Parathyroid adenoma (tissue), 2 donors: ENCODE measurements around the gene UPK1B.

Experiments
- H2AFZ ChIP-seq: fragments of 300-600 bp; sonication (generic); one replicate; pipeline ENCODE4 v1.7.0; 2017; ENCODE audit warnings: antibody characterized with exemption, mild to moderate bottlenecking
- H3K27ac ChIP-seq: fragments of 300-600 bp; sonication (generic); one replicate; pipeline ENCODE4 v1.7.0; 2017
- H3K27me3 ChIP-seq: fragments of 300-600 bp; sonication (generic); one replicate; pipeline ENCODE4 v1.7.0; 2017; ENCODE audit warnings: low read length; ENCODE audit not compliant: control insufficient read depth, insufficient read depth
- H3K36me3 ChIP-seq: fragments of 300-600 bp; sonication (generic); one replicate; pipeline ENCODE4 v1.7.0; 2017; ENCODE audit warnings: low read length; ENCODE audit not compliant: control insufficient read depth, insufficient read depth
- H3K4me1 ChIP-seq: fragments of 300-600 bp; sonication (generic); one replicate; pipeline ENCODE4 v1.7.0; 2017; ENCODE audit warnings: control low read depth
- H3K4me2 ChIP-seq: fragments of 300-600 bp; sonication (generic); one replicate; pipeline ENCODE4 v1.7.0; 2017; ENCODE audit warnings: low read length
- H3K4me3 ChIP-seq: fragments of 300-600 bp; sonication (generic); one replicate; pipeline ENCODE4 v1.7.0; 2017; ENCODE audit warnings: low read depth, low read length
- H3K79me2 ChIP-seq: fragments of 300-600 bp; sonication (generic); one replicate; pipeline ENCODE4 v1.7.0; 2017; ENCODE audit warnings: control low read depth
- H3K9ac ChIP-seq: fragments of 300-600 bp; sonication (generic); one replicate; pipeline ENCODE4 v1.7.0; 2017; ENCODE audit warnings: mild to moderate bottlenecking
- H3K9me3 ChIP-seq: fragments of 300-600 bp; sonication (generic); one replicate; pipeline ENCODE4 v1.7.0; 2017; ENCODE audit warnings: low read length; ENCODE audit not compliant: control insufficient read depth
- TF ChIP-seq, protein P1 (sequence below): fragments of 300-600 bp; sonication (generic); IDR thresholded peaks from one replicate; pipeline ENCODE4 v1.7.0; 2017; ENCODE audit warnings: antibody characterized with exemption, mild to moderate bottlenecking
- donor health status: primary hyperparathyroidism.

UPK1B gene

GRCh38 chr3:119184796-119185570 lies 11.6 kb downstream of the UPK1B start:
- H3K36me3 ChIP-seq, result no peaks in the 10 kb centered on the region
- H3K4me2 ChIP-seq, result no peak overlapping the region
- no peaks in the 10 kb centered on the region for H3K9me3 ChIP-seq
- H3K4me1 ChIP-seq, result no peaks in the 10 kb centered on the region
- H2AFZ ChIP-seq, result no peak overlapping the region
- H3K79me2 ChIP-seq, result no peaks in the 10 kb centered on the region
- no peak overlapping the region for H3K4me3 ChIP-seq
- H3K27ac ChIP-seq, result no peak overlapping the region
- TF ChIP-seq, protein P1, sequence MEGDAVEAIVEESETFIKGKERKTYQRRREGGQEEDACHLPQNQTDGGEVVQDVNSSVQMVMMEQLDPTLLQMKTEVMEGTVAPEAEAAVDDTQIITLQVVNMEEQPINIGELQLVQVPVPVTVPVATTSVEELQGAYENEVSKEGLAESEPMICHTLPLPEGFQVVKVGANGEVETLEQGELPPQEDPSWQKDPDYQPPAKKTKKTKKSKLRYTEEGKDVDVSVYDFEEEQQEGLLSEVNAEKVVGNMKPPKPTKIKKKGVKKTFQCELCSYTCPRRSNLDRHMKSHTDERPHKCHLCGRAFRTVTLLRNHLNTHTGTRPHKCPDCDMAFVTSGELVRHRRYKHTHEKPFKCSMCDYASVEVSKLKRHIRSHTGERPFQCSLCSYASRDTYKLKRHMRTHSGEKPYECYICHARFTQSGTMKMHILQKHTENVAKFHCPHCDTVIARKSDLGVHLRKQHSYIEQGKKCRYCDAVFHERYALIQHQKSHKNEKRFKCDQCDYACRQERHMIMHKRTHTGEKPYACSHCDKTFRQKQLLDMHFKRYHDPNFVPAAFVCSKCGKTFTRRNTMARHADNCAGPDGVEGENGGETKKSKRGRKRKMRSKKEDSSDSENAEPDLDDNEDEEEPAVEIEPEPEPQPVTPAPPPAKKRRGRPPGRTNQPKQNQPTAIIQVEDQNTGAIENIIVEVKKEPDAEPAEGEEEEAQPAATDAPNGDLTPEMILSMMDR, result no peak
- H3K27me3 ChIP-seq, result no peaks in the 10 kb centered on the region
- no peak overlapping the region for H3K9ac ChIP-seq

- H3K9ac ChIP-seq, result no peak overlapping the region
- H2AFZ ChIP-seq, result no peak overlapping the region
- H3K27me3 ChIP-seq, result no peaks in the 10 kb centered on the region
- H3K27ac ChIP-seq, result no peak overlapping the region
- no peak overlapping the region for H3K4me3 ChIP-seq
- no peaks in the 10 kb centered on the region for H3K36me3 ChIP-seq
- no peak overlapping the region for H3K4me2 ChIP-seq
- TF ChIP-seq, protein P1, result no peak
- H3K79me2 ChIP-seq, result no peaks in the 10 kb centered on the region
- no peaks in the 10 kb centered on the region for H3K9me3 ChIP-seq
- no peaks in the 10 kb centered on the region for H3K4me1 ChIP-seq
These were observed 13.9 kb downstream of the UPK1B start for GRCh38 chr3:119187266-119187665.

GRCh38 chr3:119191800-119192199 lies 18.4 kb downstream of the UPK1B start:
- H3K4me1 ChIP-seq, result no peaks in the 10 kb centered on the region
- no peaks in the 10 kb centered on the region for H3K36me3 ChIP-seq
- H3K4me3 ChIP-seq, result no peak overlapping the region
- no peaks in the 10 kb centered on the region for H3K9me3 ChIP-seq
- no peaks in the 10 kb centered on the region for H3K79me2 ChIP-seq
- H3K4me2 ChIP-seq, result no peak overlapping the region
- H3K27me3 ChIP-seq, result no peaks in the 10 kb centered on the region
- TF ChIP-seq, protein P1, result no peak
- no peak overlapping the region for H3K9ac ChIP-seq
- no peak overlapping the region for H2AFZ ChIP-seq
- H3K27ac ChIP-seq, result no peak overlapping the region

DNA sequence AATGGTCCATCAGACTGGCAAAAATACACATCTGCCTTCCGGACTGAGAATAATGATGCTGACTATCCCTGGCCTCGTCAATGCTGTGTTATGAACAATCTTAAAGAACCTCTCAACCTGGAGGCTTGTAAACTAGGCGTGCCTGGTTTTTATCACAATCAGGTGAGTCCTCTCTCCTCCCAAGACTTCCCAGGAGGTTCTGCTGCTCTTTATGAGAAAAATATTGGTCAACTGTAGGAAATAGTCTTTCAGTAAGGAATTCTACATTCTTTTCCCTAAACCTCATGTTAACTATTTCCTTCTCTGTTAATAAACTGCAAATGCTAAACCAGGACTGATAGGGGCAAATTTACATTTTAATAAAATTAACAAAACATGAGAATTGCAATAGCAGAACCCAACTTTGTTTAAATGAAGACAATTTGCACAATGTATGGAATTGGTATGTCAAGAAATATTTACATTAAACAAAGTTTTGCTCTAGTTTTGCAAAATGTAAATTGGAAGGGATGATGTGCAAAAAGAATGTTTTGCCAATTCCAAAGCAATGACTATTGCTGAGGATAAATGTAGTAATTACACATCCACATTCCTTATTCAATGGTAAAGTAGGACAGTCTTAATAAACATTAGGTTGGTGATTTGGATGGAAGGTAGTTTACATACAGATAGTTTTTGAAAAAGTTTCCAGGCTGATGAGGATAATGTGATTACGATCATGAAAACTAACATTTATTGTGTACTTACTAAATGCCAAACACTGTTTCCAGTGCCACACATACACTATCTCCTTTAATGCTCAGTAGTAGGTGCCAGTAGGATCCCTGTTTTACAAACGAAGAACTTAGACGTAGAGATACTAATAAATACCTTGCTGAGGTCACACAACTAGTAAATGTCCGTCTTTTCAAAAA lies 21.1 kb downstream of the UPK1B start:
- Histone ChIP-seq H3K4me2 (no peak overlapping the region), H3K4me1 (no peaks in the 10 kb centered on the region), H3K9me3 (no peaks in the 10 kb centered on the region), H3K4me3 (no peak overlapping the region), H3K9ac (no peak overlapping the region), H3K27ac (no peak overlapping the region), H3K36me3 (no peaks in the 10 kb centered on the region), H3K27me3 (no peaks in the 10 kb centered on the region), H2AFZ (no peak overlapping the region), H3K79me2 (no peaks in the 10 kb centered on the region)
- TF ChIP-seq, protein P1, result no peak
